NCI-H510A (cell line): ENCODE measurements around the gene GSTM2.
"Not testable (repeated sequence)": the region's sequence is repeated elsewhere in the genome, so short reads cannot be mapped to it uniquely, and the experiment has no call there.

Source experiments
- DNase-seq: peaks from one replicate; lab custom pipeline; 2025; lab: John Stamatoyannopoulos, UW

GSTM2 gene

GRCh38 chr1:109678637-109679036 lies 10.8 kb downstream of the GSTM2 start:
- not testable (repeated sequence) for DNase-seq

GRCh38 chr1:109684777-109685176 lies 16.9 kb downstream of the GSTM2 start:
- not testable (repeated sequence) for DNase-seq

GRCh38 chr1:109685399-109685798 lies 17.5 kb downstream of the GSTM2 start:
- DNase-seq, result not testable (repeated sequence)

DNA sequence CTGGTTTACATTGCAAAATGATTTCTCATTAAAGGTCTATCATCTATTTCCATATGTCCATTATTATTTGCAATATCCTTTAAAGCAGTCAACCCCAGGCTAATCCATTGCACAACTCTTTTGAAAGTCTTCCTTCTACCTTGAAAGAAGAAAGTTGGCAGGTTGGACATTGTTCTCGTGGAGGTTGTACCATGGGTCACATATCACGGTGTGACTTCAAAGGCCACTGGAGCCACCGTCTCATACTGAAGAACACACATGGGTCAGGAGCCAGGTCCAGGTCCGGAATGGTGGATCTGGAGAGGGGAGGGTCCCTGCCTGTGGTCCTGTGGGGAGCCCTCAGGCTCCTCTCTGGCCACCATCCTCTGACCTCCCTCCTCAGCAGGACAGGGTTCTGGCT lies 18.0 kb downstream of the GSTM2 start:
- DNase-seq, result not testable (repeated sequence)

DNA sequence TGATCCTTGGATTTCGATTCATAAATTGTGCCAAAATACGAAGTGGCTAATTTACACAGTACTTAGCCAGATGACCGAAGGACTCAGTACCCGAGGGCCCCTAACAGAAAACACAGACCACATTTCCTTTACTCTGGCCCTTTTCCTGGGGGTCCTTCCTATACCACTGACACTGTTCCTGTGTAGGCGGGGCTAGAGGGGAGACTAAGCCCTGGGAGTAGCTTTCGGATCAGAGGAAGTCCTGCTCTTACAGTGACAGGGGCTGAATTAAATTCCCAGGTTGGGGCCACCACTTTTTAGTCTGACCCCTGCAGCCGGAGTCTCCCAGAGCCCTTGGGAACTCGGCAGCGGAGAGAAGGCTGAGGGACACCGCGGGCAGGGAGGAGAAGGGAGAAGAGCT lies 19.3 kb downstream of the GSTM2 start:
- not testable (repeated sequence) for DNase-seq

DNA sequence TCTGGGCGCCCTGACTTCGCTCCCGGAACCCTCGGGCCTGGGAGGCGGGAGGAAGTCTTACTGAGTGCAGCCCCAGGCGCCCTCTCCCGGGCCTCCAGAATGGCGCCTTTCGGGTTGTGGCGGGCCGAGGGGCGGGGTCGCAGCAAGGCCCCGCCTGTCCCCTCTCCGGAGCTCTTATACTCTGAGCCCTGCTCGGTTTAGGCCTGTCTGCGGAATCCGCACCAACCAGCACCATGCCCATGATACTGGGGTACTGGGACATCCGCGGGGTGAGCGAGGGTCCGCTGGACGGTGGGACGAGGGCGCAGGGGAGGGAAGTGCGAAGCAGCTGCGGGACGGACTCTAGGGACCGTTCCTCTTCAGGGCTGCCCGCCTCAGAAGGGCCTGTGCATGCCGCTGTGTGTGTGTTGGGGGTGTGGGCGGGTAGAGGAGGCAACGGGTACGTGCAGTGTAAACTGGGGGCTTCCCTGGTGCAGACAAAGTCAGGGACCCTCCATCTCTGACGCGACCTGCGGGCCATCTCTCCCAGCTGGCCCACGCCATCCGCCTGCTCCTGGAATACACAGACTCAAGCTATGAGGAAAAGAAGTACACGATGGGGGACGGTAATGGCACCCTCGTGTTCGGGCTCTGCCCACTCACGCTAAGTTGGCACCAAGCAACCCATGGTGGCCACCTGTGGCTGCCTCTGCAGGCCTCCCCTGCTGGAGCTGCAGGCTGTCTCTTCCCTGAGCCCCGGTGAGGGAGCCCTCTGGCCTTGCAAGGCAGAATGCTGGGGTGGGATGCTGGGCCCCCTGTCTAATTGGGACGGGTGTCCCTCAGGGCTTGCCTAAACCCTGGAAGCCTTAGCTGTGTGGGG lies 20.0 kb downstream of the GSTM2 start, which contains the start of gene GSTM1:
Gene GSTM1, plus strand, starts transcription at position 177 of the 859 bp plus-strand sequence. Its CDS starts 57 bp downstream, at position 234.
- no peak for DNase-seq

DNA sequence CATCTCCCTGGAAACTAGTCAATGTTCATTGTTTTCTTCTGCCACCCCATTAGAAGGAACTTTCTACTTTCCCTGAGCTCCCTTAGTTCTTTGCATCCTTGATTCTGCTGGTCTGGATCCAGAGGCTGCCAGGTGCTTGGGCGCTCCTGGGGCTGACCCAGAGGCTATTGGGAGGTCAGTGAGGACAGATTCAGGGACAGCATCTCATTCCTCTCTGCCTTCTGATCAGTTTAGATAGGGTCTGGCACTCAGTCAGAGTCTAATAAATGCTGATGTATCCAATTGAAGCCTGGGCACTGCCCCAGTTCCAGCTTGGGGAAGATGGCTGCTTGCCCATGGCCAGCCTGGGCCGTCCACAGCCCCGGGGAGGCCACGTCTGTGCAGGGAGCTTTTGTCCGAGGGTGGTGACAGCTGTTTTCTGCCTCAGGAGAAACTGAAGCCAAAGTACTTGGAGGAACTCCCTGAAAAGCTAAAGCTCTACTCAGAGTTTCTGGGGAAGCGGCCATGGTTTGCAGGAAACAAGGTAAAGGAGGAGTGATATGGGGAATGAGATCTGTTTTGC lies 22.1 kb downstream of the GSTM2 start:
- DNase-seq, result no peak

DNA sequence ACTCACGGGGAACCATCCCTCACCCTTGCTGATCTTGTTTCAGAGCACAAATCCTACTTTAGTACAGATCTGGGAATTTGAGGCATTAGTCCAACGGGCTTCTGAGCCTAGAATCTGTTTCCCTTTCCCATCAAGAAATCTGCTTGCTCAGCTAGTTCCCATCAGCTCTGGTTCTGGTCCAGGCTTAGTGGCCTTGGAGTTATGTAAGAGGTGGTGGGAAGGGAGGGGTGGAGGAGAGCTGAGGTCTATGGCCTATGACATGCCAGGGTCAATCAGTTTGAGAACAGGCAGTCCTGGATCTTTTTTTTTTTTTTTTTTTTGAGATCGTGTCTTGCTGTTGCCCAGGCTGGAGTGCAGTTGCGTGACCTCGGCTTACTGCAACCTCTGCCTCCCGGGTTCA lies 23.9 kb downstream of the GSTM2 start:
- DNase-seq, result no peak

GRCh38 chr1:109694400-109694799 lies 26.5 kb downstream of the GSTM2 start:
- not testable (repeated sequence) for DNase-seq

- not testable (repeated sequence) for DNase-seq
Measured at GRCh38 chr1:109695138-109695537, 27.3 kb downstream of the GSTM2 start.

DNA sequence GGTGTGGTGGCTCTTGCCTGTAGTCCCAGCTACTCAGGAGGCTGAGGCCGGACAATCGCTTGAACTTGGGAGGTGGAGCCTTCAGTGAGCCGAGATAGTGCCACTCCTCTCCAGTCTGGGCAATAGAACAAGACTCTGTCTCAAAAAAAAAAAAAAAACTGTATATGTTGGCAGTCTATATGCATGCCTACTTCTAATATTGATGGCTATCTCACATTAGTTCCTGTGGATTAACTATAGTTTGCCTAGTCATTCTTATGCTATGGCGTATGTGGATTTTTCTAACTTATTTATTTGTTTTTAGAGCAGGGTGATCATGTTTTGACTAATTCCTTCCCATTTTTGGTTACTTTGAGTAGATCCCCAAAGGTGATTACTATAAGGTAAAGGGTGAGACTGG lies 29.2 kb downstream of the GSTM2 start:
- DNase-seq, result no peak

DNA sequence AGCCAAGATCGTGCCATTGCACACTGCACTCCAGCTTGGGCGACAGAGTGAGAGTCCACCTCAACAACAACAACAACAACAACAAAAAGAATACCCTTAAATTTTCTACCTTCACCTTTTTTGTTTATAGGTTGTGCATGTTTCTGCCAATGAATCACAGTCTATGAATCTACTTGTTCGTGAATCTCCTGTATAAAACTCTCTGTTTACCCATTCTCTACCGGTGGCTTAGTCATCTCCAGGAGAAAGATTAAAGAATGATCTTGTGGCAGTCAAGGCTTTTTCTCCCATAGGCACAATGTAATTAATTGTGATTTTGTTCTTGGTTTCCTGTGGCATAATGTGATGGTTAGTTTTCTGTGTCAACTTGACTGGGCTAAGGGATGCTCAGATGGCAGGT lies 30.0 kb downstream of the GSTM2 start:
- not testable (repeated sequence) for DNase-seq

GRCh38 chr1:109702940-109703339 lies 35.1 kb downstream of the GSTM2 start:
- not testable (repeated sequence) for DNase-seq

DNA sequence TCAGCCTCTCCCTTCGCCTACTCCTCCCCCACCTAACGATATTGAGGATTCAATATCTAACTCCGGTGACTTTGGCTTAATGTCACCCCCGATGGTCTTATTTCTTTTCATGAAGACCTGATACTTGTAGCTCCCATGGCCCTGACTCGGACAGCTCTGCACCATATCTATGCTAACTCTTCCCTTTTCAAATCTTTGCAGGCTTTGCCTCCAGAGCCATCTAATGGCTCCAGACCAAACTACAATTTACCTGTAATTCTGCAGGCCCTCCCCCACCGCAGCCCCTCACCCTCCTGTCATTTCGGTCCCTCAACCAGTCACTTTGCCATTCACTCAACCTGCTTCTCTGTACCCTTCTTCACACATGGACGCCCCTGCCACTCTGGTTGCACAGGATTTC lies 36.3 kb downstream of the GSTM2 start:
- no peak for DNase-seq

GRCh38 chr1:109705411-109705810 lies 37.6 kb downstream of the GSTM2 start:
- DNase-seq, result no peak

GRCh38 chr1:109708949-109709348 lies 41.1 kb downstream of the GSTM2 start:
- not testable (repeated sequence) for DNase-seq

DNA sequence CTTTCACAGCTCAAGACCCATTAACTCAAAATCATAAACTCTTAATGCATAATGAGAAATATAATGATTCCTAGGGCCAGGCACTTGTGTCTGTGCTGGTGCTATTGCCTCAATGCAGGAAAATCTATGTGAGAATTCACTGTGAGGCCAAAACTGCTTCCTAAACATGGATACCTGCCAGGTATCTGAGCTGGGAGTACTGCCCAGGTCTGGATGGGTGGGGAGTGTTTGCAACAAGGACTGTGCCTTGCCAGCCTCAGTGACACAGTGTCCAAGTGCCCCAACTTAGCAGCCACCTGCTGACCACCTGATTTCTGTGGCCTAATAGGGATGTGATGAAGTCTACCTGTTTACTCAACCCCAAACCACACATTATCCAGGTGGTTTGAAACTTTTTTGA lies 42.0 kb downstream of the GSTM2 start:
- DNase-seq, result not testable (repeated sequence)

DNA sequence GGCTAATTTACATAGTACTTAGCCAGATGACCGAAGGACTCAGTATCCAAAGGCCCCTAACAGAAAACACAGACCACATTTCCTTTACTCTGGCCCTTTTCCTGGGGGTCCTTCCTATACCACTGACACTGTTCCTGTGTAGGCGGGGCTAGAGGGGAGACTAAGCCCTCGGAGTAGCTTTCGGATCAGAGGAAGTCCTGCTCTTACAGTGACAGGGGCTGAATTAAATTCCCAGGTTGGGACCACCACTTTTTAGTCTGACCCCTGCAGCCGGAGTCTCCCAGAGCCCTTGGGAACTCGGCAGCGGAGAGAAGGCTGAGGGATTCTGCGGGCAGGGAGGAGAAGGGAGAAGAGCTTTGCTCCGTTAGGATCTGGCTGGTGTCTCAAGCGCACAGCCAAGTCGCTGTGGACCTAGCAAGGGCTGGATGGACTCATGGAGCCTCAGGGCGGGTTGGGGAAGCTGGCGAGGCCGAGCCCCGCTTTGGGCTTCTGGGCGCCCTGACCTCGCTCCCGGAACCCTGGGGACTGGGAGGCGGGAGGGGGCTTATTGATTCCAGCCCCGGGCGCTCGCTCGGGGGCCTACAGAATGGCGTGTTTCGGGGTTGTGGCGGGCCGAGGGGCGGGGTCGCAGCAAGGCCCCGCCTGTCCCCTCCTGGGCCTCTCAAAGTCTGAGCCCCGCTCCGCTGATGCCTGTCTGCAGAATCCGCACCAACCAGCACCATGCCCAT lies 43.9 kb downstream of the GSTM2 start, which contains the start of gene GSTM5:
Gene GSTM5, plus strand, starts transcription at position 659 of the 728 bp plus-strand sequence. Its CDS starts 62 bp downstream, at position 721.
- not testable (repeated sequence) for DNase-seq

DNA sequence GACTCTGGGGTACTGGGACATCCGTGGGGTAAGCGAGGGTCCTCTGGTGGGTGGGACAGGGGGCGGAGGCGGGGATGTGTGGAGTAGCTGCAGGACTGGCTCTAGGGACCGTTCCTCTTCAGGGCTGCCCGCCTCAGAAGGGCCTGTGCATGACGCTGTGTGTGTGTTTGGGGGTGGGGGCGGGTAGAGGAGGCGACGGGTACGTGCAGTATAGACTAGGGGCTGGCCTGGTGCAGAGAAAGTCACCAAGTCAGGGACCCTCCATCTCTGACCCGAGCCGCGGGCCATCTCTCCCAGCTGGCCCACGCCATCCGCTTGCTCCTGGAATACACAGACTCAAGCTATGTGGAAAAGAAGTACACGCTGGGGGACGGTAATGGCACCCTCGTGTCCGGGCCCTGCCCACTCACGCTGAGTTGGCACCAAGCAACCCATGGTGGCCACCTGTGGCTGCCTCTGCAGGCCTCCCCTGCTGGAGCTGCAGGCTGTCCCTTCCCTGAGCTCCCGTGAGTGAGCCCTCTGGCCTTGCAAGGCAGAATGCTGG lies 44.5 kb downstream of the GSTM2 start:
- DNase-seq, result no peak

GRCh38 chr1:109713636-109714035 lies 45.8 kb downstream of the GSTM2 start:
- DNase-seq, result no peak

- no peak for DNase-seq
Measured at GRCh38 chr1:109714661-109715372, 47.0 kb downstream of the GSTM2 start.

DNA sequence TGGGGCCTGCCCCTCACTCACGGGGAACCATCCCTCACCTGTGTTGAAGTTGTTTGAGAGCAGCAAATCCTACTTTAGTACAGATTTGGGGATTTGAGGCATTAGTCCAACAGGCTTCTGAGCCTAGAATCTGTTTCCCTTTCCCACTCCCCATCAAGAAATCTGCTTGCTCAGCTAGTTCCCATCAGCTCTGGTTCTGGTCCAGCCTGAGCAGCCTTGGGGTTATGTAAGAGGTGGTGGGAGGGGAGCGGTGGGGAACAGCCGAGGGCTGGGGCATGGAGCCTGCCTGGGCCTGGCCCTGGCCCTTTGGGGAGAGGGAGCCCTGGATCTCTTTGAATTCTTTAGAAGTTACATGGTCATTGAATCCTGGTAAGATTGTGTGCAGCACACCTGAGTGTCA lies 48.3 kb downstream of the GSTM2 start:
- no peak for DNase-seq
